ENCODE measurements around the gene TNS3. TPM values are rescaled to one million over a fixed set of nuclear protein-coding genes. Genes with fewer than 3 reads are reported as not detected.

TNS3 gene
- total RNA-seq, 1 donor from 2014 or later, result 89.8 TPM

DNA sequence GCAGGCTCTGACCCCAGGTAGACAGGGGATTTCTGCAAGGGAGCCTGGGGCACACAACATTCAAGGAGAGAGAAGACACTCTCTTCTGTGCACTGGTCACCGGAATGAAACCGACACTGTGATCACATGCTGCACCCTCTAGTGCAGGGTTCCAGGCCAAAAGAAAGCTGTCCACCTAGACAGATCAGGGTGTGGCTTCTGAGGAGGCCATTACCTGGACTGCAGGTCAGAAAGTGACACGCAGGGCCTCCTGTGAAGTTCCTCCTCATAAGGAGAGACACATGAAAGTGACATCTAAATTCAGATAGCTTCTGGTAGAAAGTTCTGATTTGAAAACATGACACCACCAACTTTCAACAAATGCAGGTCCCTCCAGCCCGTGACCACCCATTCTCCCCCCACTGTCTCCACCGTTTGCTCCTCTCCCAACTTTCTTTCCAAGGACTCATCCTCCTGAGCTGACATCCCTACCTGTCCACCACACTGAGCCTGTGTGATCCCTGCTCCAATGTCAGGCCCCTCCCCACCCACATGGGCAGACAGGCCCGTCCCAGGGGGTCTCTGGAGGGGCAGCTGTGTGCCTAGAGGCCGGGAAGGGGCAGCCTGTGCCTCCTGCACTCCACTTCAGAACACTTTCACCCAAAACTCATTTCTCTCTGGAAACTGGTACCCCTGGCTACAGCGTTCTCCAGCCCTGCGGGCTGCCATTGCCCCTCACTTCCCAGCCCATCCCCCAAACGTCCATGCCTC is 198.0 kb downstream of the TNS3 start:
- H3K4me3 ChIP-seq, result no peak overlapping the region
- intact Hi-C loops (cut with DNase I), result loop anchor here (5.0 kb wide), 1 partner anchor 92 kb away; no protein-coding TSS in a partner anchor
- DNase-seq (ENCODE audit: low spot score in 2 of 2), result no peak
- H3K27me3 ChIP-seq, result no peaks in the 10 kb centered on the region
- no peaks in the 10 kb centered on the region for H3K9me3 ChIP-seq
- H3K36me3 ChIP-seq, result peaks cover 0 to 6% of the 10 kb centered on the region in 2 donors
- TF ChIP-seq, protein P1, sequence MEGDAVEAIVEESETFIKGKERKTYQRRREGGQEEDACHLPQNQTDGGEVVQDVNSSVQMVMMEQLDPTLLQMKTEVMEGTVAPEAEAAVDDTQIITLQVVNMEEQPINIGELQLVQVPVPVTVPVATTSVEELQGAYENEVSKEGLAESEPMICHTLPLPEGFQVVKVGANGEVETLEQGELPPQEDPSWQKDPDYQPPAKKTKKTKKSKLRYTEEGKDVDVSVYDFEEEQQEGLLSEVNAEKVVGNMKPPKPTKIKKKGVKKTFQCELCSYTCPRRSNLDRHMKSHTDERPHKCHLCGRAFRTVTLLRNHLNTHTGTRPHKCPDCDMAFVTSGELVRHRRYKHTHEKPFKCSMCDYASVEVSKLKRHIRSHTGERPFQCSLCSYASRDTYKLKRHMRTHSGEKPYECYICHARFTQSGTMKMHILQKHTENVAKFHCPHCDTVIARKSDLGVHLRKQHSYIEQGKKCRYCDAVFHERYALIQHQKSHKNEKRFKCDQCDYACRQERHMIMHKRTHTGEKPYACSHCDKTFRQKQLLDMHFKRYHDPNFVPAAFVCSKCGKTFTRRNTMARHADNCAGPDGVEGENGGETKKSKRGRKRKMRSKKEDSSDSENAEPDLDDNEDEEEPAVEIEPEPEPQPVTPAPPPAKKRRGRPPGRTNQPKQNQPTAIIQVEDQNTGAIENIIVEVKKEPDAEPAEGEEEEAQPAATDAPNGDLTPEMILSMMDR (IDR thresholded peaks at IDR 0.05), result no peak
- H3K27ac ChIP-seq, result no peak overlapping the region
- H3K4me1 ChIP-seq, result peaks cover 7 to 11% of the 10 kb centered on the region in 2 donors

DNA sequence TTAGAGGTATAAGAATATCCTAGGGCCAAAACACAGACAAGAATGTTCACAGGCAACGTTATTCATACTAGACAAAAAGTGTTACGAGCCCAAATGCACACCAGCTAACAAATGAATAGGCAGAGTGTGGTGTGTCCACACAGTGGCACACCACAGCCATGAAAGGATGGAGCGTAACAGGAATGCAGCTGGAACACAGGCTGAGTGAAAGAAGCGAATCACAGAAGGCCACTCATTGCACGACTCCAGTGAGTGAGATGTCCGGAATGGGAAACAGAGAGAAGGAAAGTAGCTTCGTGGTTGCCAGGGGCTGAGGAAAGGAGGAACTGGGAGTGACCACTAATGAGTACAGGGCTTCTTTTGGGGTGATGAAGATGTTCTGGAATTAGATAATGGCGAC is 198.8 kb downstream of the TNS3 start:
- intact Hi-C loops (cut with DNase I), result loop anchor here (5.0 kb wide), 1 partner anchor 91 kb away; no protein-coding TSS in a partner anchor
- peaks cover 7 to 11% of the 10 kb centered on the region in 2 donors for H3K4me1 ChIP-seq
- H3K27me3 ChIP-seq, result no peaks in the 10 kb centered on the region
- no peak overlapping the region for H3K27ac ChIP-seq
- no peak for DNase-seq (ENCODE audit: low spot score in 2 of 2)
- peaks cover 0 to 6% of the 10 kb centered on the region in 2 donors for H3K36me3 ChIP-seq
- H3K9me3 ChIP-seq, result no peaks in the 10 kb centered on the region
- TF ChIP-seq, protein P1 (IDR thresholded peaks at IDR 0.05), result no peak
- H3K4me3 ChIP-seq, result no peak overlapping the region

DNA sequence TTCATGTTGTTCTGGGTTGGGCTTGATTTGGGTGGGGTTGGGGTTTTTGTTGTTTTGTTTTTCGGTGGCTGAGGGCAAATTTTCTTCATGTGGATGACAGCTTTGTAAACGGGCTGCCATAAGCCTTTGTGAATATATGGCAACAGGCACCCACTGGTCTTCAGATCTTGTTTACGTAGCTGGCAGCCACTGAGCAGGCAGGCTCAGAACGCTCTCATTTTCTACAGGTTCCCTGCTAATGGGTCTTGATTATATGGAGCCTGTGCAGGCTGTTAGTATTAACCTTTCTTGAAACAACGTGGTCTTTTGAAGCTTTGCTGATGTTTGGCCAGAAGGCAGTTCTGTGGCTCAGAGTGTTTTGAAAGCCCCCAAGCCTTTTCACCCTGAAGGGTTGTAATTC is 199.7 kb downstream of the TNS3 start:
- Histone ChIP-seq H3K36me3 (no peaks in the 10 kb centered on the region), H3K27me3 (no peaks in the 10 kb centered on the region), H3K27ac (no peak overlapping the region), H3K9me3 (no peaks in the 10 kb centered on the region), H3K4me1 (peaks cover 7 to 11% of the 10 kb centered on the region in 2 donors), H3K4me3 (no peak overlapping the region)
- intact Hi-C loops (cut with DNase I), result loop anchor here (5.0 kb wide), 1 partner anchor 90 kb away; no protein-coding TSS in a partner anchor
- no peak for DNase-seq (ENCODE audit: low spot score in 2 of 2)
- TF ChIP-seq, protein P1 (IDR thresholded peaks at IDR 0.05), result no peak

DNA sequence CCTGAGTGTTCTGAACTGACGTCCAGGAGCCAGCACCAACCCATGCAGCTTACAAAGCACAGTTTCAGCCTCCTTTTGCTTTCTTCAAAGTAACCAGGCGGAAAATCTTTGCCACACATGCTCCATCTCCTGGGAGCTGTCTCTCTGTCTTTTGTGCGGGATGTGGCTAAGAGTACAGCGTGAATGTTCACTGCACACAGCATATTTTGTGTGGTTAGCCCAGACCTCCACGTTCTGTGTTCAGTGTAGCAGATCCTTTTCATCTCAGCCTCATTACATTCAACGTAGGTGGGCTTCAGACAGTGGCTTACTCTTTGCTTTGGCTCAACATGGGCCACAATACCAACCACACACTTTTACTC is 200.8 kb downstream of the TNS3 start:
- intact Hi-C loops (cut with DNase I), result loop anchor here (5.0 kb wide), 1 partner anchor 89 kb away; no protein-coding TSS in a partner anchor
- no peaks in the 10 kb centered on the region for H3K27me3 ChIP-seq
- H3K9me3 ChIP-seq, result no peaks in the 10 kb centered on the region
- peak overlapping the region in 1 of 2 donors; percentile 75 for H3K27ac ChIP-seq
- no peak overlapping the region for H3K4me3 ChIP-seq
- H3K4me1 ChIP-seq, result peaks cover 7 to 11% of the 10 kb centered on the region in 2 donors
- H3K36me3 ChIP-seq, result no peaks in the 10 kb centered on the region
- TF ChIP-seq, protein P1 (IDR thresholded peaks at IDR 0.05), result no peak
- DNase-seq (ENCODE audit: low spot score in 2 of 2), result no peak

DNA sequence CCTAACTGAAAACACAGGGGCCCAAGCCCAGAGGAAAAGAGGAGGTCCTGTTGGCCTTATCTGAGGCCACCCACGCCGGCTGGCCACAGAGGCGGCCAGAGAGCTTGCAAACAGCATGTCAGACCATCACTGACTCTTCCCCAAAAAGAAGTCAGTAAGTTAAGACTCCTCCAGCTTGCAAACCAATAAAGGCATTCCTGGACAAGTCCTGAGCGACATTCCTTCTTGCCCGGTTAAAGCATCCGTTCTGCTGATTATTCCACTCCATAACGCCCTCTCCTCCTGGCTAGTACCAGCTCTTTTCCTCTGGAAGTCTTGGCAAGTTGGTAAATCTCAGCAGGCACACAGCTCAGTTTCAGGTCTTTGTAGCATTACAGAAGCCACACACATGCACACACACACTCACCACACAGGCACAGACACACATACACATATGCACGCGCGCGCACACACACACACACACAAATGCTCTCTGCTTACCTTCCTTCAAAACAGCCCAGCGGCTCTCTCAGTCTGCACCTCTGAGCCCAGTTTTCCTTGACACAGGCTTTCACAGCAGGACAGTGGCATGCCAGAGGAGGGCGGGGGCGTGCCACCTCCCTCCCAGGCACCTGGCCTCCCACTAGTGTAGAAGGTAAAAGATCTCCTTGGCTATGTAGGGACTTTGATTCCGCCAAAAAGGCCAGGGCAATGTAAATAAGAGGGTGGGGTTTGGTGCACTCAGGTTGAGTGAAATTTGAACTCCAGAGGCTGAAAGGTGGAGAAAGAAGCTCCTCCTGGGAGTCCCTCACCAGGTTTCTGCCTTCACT is 201.4 kb downstream of the TNS3 start:
- intact Hi-C loops (cut with DNase I), result loop anchor here (5.0 kb wide), 1 partner anchor 88 kb away; no protein-coding TSS in a partner anchor
- peak overlapping the region; percentile 69 to 75 for H3K27ac ChIP-seq
- no peaks in the 10 kb centered on the region for H3K9me3 ChIP-seq
- TF ChIP-seq, protein P1 (IDR thresholded peaks at IDR 0.05), result no peak
- H3K36me3 ChIP-seq, result no peaks in the 10 kb centered on the region
- no peaks in the 10 kb centered on the region for H3K27me3 ChIP-seq
- H3K4me3 ChIP-seq, result peak overlapping the region in 1 of 2 donors; percentile 53
- H3K4me1 ChIP-seq, result peaks cover 7 to 11% of the 10 kb centered on the region in 2 donors
- DNase-seq (ENCODE audit: low spot score in 2 of 2), result no peak

Measured in ascending aorta (tissue), 2 donors.